GM19351 (cell line): ENCODE data around the gene VSIG10L.

Experiments
- ATAC-seq: cut with Tn5 transposase; IDR thresholded peaks from one replicate; pipeline ENCODE4 v1.9.1; 2021; ENCODE audit warnings: mild to moderate bottlenecking, moderate library complexity; ENCODE audit not compliant: unreplicated experiment

Gene VSIG10L

DNA sequence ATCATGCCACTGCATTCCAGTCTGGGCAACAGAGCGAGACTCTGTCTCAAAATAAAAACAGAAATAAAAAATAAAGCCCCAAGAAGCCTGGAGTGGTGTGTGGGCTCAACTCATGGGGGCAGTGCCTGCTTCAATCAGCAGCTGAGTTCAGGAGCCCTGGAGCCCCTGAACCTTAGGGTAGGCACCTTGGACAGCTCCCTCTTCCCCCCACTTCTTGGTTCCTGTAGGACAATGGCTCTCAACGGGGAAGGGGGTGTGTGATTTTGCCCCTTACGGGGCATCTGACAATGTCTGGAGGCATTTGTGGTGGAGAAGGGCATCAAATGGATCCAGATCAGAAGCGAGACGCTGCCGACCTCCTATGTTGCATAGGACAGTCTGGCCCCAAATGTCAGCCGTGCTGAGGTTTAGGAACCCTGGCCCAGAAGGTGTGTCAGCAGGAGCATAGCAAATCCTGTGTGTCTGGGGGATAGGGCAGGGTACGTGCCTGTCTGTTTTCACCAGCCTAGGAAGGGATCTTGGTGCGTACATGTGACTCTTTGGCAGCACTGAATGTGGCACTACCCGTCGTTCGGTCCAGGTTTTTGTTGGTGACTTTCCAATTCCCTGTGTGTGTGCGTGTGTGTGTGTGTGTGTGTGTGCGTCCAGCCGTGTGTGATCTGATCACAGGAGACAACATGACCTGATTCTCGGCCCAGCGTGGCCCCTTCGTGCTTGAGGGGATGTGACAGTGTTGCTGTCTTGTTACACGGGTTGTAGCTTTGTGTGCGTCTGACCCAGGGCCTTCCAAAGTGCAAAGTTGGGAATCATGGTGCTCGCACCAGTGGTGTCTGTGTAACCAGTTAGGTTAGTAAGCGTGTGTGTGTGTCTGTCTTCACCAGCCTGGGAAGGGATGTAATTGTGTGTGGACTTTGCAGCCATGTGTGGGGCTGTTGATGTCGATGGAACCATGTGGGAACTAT lies 23.0 kb downstream of the VSIG10L start:
- no peak for ATAC-seq

GRCh38 chr19:51317968-51318367 lies 24.0 kb downstream of the VSIG10L start:
- ATAC-seq: no peak

- no peak for ATAC-seq
These were observed 24.6 kb downstream of the VSIG10L start for GRCh38 chr19:51317376-51317775.

DNA sequence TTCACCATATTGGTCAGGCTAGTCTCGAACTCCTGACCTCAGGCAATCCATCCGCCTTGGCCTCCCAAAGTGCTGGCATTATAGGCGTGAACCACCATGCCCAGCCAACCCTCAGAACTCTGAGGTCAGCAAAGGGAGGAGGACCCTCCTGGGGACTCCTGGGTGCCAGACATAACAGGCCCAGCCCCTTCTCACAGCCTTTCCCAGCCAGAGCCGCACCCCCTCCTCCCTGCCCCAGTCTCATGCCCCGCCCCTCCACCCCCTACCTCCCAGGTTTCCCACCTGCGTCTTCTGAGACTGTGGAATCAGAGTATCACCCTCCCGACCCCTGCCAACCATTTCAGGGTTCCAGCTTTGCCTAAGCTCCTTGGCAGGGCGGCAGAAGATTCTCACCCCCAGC lies 25.3 kb downstream of the VSIG10L start:
- ATAC-seq: no peak

DNA sequence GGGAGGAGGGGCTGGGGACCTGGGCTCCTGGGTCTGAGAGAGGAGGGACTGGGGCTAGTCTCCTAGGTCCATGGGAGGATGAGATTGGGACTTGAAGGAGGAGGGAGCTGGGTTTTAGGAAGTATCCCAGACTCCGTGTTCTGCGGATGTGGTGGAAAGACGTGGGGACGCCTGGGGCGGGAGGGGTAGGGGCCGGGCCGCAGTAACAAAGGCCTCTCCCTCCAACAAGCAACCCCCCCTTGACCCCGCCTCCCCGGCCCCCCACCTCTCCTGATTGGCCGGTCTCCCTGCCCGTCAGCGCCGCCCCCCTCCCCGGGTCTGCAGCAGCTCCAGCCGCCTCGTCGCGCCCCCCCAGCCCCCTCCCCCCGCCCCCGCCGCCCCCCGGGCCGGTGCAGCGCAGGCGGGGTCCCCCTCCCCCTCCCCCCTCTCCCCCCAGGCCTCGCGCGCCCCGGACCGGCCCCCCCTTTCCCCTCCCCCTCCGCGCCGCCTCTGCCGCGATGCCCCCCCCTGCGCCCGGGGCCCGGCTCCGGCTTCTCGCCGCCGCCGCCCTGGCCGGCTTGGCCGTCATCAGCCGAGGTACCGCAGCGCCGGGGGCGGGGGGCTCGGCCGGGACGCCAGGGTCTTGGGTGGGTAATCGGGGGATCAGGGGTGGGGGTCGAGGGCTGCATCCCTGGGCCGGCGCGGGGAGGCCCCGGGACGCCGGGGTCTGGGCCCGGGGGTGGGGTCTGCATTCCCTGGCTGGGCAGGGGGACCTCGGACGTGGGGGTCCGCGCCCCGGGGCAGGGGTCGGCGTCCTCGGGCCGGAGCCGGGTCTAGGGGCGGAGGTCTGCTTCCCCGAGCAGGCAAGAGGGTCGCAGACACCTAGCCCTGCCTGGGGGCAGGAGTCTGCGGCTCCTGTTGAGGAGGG lies 30.3 kb downstream of the VSIG10L start, which contains the start of gene IGLON5:
TSS of gene IGLON5 (plus strand) at position 294 of the 907 bp plus-strand sequence. CDS start at position 498, 204 bp downstream.
- ATAC-seq: no peak

DNA sequence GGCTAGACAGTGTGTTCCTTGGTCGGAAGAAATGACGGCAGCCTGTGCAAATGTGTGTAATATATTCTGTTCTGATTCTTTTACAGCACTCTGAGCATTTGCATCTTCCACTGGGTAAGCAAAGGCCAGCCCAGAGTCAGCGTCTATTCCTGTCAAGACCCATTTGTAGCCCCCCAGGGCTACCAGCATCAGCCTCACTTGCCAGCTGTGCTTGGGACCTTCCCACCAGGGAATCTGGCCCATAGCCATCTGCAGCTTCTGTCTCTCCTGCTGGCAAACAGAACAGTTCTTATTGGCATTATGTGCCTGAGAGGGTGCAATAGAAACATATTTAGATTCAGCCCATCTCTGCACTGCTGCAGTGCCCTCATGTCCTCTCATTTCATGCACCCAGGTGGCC lies 36.5 kb downstream of the VSIG10L start:
- no peak for ATAC-seq

DNA sequence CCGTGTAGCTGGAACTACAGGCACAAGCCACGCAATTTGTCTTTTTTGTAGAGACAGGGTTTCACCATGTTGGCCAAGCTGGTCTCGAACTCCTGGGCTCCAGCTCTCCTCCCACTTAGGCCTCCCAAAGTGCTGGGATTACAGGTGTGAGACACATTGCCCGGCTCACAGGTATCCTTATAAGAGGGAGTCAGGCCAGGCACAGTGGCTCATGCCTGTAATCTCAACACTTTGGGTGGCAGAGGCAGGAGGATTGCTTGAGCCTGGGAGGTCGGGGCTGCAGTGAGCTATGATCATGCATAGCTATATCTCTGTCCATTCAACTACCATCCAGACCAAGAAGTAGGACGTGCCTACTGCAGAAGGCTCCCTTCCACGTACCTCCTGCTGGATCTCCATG lies 40.7 kb downstream of the VSIG10L start:
- no peak for ATAC-seq

DNA sequence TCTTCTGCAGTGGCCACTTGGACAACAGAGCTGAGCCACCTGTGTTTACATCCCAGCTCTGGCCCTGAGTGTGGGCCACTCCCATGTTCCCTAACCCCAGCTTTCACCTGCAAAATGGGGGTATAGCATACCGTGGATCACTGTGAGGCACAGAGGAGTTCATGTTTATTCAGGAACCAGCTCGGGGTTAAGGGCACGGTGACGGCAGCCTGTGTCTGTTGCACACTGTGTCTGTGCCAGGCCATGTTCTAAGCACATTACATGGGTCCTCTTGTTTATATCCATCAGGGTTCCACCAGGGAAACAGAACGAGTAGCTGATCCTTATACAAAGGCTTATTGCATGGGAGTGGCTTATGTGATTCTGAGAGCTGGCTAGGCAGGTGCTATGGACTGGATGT lies 44.5 kb downstream of the VSIG10L start:
- ATAC-seq: no peak

DNA sequence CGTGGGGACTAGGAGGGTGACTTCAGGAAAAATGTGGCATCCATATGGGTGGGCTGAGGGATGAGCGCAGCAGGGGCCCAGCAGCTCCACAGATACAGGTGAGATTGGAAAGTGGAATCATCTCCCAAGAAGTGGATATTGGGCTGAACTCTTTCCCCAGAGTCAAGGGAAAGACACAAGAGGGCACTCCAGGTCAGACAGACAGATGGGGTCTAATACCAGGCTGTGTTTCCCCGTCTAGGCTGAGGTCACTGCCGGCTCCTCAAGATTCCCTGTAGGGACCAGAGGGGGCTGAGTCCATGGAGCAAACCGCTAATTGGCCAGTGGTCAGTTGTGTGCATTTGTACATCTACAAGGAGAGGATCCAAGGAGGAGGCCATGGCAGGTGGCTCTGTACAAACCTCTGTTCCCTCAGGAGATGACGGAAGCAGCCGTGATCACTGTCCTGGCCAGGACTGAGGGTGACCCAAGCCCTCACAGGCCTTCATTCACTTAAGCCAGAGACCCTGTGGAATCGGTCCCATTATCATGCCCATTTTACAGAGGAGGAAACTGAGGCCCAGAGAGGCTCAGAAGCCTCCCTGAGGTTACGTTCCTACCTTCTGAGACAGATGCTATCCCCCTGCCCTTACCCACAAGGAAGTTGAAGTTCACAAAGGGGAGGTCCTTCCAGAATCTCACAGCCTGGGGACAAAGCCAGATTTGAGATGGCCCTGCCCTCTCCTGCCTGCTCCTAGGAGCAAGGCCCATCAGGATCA lies 45.4 kb downstream of the VSIG10L start:
- no peak for ATAC-seq

- ATAC-seq: no peak
These were observed 46.4 kb downstream of the VSIG10L start for GRCh38 chr19:51295382-51296126.

DNA sequence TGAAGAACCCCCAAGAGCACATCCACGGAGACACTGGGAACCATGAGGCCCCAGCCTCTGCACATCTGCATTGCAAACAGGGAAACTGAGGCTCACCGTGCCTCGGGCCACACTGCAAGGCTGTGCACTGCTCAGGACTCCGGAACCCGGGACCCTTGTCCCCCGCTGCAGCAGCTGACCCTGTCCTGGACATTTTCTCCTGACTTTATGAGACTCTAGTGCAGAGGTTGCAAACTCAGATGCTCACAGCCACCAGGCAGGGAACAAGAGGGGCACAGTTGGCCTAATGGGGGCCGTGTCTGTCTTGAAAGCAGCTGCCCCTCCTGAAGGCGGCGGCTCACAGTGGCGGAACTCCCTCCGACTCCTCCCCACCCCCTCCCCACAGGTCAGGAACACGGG lies 47.0 kb downstream of the VSIG10L start:
- no peak for ATAC-seq

- ATAC-seq: no peak
These were observed 47.5 kb downstream of the VSIG10L start for GRCh38 chr19:51294211-51294976.

DNA sequence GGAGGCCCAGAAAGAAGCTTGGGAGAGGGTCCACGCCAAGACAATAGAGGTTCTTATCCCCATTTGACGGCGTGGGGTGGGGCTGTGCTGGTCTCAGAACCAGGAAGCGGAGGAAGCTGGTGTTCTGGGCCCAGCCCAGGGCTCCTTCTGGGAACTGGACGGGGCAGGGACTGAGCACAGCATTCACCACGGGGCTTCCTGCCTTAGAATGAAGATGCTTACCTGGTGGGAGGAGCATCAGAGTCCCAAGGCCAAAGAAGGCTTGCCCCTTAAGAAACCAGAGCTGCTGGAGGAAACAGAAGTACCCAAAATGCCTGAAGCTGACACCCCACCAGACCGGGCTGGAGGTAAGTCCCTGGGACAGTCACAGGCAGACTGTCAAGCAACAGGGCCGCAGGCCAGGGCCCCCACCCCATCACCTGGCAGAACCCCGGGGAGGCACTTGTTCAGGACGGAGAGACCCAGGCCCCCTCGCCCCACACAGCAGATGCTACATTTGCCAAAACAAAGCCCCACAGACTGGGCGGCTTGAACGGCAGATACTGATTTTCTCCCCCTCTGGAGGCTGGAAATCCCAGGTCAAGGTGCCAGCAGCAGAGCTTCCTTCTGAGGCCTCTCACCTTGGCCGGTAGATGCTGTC lies 48.2 kb downstream of the VSIG10L start:
- no peak for ATAC-seq

DNA sequence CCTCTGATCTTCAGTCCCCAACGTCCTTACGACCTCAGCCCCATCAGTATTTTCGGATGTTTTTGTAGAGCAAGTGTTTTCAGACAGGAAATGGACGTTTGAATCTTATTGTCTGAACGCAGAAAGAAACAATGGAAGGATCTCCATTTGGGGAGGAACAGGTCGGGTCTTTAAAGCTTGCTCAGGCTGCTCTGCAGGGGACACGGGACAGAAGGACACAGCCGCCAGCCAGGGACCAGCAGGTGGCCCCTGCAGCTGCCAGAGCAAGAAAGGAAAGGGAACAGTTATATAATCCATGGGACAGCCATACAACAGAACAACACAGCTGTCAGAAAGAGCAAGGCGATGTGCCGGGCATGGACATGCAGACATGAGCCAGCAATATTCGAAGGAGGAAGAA lies 49.0 kb downstream of the VSIG10L start:
- no peak for ATAC-seq

GRCh38 chr19:51289635-51290034 lies 52.3 kb downstream of the VSIG10L start:
- ATAC-seq: no peak

DNA sequence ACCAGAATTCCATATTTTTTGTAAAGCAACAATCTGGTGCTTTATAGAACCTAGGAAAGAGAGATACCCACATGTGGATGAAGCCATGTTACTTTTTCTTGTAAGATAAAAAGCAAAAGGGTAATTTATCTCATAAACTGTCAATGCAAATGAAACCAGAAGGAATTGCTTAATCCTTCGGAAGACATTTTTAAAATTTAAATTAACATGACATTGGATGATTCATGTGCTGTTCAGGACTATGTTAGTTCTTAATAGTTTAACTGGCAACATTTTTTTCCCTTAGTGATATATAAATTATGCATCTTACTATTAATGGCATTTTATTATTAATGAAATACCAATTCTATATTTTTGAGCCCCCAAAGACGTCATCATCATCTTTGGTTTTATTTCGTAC lies 56.3 kb downstream of the VSIG10L start:
- no peak for ATAC-seq

- ATAC-seq: no peak
These were observed 59.6 kb downstream of the VSIG10L start for GRCh38 chr19:51282335-51282734.
